K562 (cell line): ENCODE data around the gene TOMM5. TPM values are rescaled to one million over a fixed set of nuclear protein-coding genes. Genes with fewer than 3 reads are reported as not detected.

Experiments
- CGGBP1 ChIP-seq: fragments of 250-450 bp; sonication (Bioruptor Pico); IDR thresholded peaks from 2 replicates; pipeline ENCODE4 v1.9.0; 2021; ENCODE audit warnings: mild to moderate bottlenecking
- CHD2 ChIP-seq: IDR thresholded peaks from 2 replicates; pipeline ENCODE4 v1.6.1; 2011; ENCODE audit warnings: low read depth, low read length
- ERF ChIP-seq: fragments of 450-650 bp; formaldehyde crosslinking; IDR thresholded peaks from 2 replicates; pipeline ENCODE4 v1.4.0; 2020; ENCODE audit warnings: mild to moderate bottlenecking, mixed read lengths
- GABPB2 ChIP-seq: fragments of 250-450 bp; sonication (Bioruptor Pico); conservative IDR thresholded peaks from 2 replicates; pipeline ENCODE4 v1.5.1; 2021; ENCODE audit warnings: mild to moderate bottlenecking
- HSF4 ChIP-seq: fragments of 250-450 bp; sonication (Bioruptor Pico); IDR thresholded peaks from 2 replicates; pipeline ENCODE4 v2.1.2; 2022; ENCODE audit warnings: mild to moderate bottlenecking, moderate library complexity, borderline replicate concordance
- KLF6 ChIP-seq: fragments of 250-450 bp; sonication (Bioruptor Pico); IDR thresholded peaks from 2 replicates; pipeline ENCODE4 v1.4.0; 2020; ENCODE audit warnings: mild to moderate bottlenecking, moderate library complexity, borderline replicate concordance
- MAFG ChIP-seq: fragments of 450-650 bp; conservative IDR thresholded peaks from 2 replicates; pipeline ENCODE4 v1.6.1; 2016; ENCODE audit warnings: missing genetic modification characterization, missing compliant biosample characterization
- MECOM ChIP-seq: fragments of 250-450 bp; sonication (Bioruptor Pico); IDR thresholded peaks from 2 replicates; pipeline ENCODE4 v1.8.0; 2022; ENCODE audit warnings: inconsistent platforms
- NR3C1 ChIP-seq: sonication (generic); formaldehyde crosslinking; IDR thresholded peaks from 2 replicates; pipeline ENCODE4 v1.8.1; 2022; ENCODE audit warnings: missing genetic modification reagents
- PURB ChIP-seq: sonication (generic); formaldehyde crosslinking; IDR thresholded peaks from 2 replicates; pipeline ENCODE4 v1.9.0; 2021; ENCODE audit warnings: low read depth, mild to moderate bottlenecking, missing genetic modification reagents
- SIX5 ChIP-seq, 2 experiments: IDR thresholded peaks; 2 replicates each; pipeline ENCODE4 v1.6.1; 2011; ENCODE audit warnings: low read length in 2 of 2, borderline replicate concordance in 1 of 2, low read depth in 1 of 2, mild to moderate bottlenecking in 1 of 2, moderate library complexity in 1 of 2; ENCODE audit not compliant: insufficient read depth in 1 of 2
- TEAD2 ChIP-seq: fragments of 450-650 bp; IDR thresholded peaks from 2 replicates; pipeline ENCODE4 v1.6.1; 2016; ENCODE audit warnings: missing genetic modification characterization, control low read depth, missing compliant biosample characterization
- ZKSCAN1 ChIP-seq: fragments of 150-350 bp; IDR thresholded peaks from 2 replicates; pipeline ENCODE4 v1.6.1; 2016; ENCODE audit warnings: low read depth, low read length
- ZNF174 ChIP-seq: fragments of 250-450 bp; sonication (Bioruptor Pico); IDR thresholded peaks from 2 replicates; pipeline ENCODE4 v1.4.0; 2020; ENCODE audit warnings: mild to moderate bottlenecking
- ZNF41 ChIP-seq: fragments of 250-450 bp; sonication (Bioruptor Pico); conservative IDR thresholded peaks from 2 replicates; pipeline ENCODE4 v1.4.0; 2020; ENCODE audit warnings: mild to moderate bottlenecking
- polyA plus RNA-seq, 8 experiments: library from polyadenylated mRNA; depleted of rRNA in 4 of 8; stranded (reverse) in 5 of 8; unstranded in 3 of 8; fragments of >200 nt; fragmentation: Nextera tagmentation in 2 of 8; fragmentation: Illumina TruSeq in 1 of 8; extraction: Ambion mirVana in 2 of 8; extraction: Trizol in 1 of 8; gene quantifications; 2 replicates each; pipeline versions ENCODE4 v1.2.1 to v1.2.3, GENCODE V29; 2011 to 2014; ENCODE audit warnings: inconsistent platforms in 1 of 8, missing spikeins in 1 of 8
- total RNA-seq, 7 experiments: library from RNA; depleted of rRNA in 6 of 7; stranded (reverse); fragments of >200 nt in 6 of 7; fragmentation: Illumina TruSeq in 2 of 7; extraction: Trizol in 2 of 7; gene quantifications; 2 replicates each; pipeline versions ENCODE4 v1.2.1 to v1.2.3, GENCODE V29; 2011 to 2021; ENCODE audit warnings: low replicate concordance in 1 of 7
- TF ChIP-seq, protein P1 (sequence below): sonication (generic); formaldehyde crosslinking; IDR thresholded peaks from 2 replicates; pipeline ENCODE4 v1.8.0; 2022; ENCODE audit warnings: mild to moderate bottlenecking, missing genetic modification reagents, borderline replicate concordance
- TF ChIP-seq, protein P2 (sequence below): fragments of 450-650 bp; IDR thresholded peaks from 2 replicates; pipeline ENCODE4 v1.6.1; 2016; ENCODE audit warnings: missing biosample characterization, missing genetic modification characterization
- TF ChIP-seq, protein P3 (sequence below): fragments of 250-450 bp; sonication (Bioruptor Pico); IDR thresholded peaks from 2 replicates; pipeline ENCODE4 v1.4.0; 2020

The TOMM5 gene
- total and polyA plus RNA-seq, 9 of the 15 experiments (the other 6 are each of a cell fraction or from before 2014, with no cell fraction given): 262 to 1,742 (median 496) TPM

DNA sequence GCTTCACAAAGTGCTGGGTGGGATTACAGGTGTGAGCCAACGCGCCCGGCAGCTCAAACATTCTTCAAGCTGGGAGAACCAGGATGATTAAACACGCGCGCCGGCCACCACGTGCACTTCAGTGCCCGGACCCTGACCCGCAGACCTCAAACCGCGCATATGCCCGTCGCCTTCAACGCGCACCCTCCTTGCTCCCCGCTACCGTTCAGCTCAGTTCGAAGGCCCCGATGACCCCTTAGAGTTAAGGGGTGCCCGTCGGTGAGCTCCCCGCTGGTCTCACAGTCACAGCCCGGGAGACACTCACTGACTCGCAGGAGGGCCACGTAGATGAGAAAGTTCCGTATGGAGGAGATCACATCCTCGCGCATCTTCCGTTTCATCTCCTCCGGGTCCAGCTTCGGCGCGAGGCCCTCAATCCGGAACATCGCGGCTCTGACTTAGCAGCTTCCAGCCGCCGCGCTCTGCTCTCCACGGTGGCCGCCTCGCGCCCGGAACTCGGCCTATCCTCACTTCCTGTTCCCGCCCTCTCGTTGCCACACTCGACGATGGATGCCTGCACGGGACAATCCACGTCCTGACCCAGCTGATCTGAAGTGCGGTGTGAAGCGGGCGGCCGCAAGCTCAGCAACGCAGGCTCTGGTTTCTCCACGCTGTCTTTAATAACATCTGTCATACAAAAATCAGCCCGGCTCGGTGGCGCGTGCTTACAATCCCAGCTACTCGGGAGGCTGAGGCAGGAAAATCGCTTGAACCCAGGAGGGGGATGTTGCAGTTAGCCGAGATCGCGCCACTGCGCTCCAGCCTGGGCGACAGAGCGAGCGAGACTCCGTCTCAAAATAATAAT is at the start of gene TOMM5 (continued):
- no peak for TF ChIP-seq GABPB2 (CRISPR knock-in tag)
- TF ChIP-seq, protein P1, sequence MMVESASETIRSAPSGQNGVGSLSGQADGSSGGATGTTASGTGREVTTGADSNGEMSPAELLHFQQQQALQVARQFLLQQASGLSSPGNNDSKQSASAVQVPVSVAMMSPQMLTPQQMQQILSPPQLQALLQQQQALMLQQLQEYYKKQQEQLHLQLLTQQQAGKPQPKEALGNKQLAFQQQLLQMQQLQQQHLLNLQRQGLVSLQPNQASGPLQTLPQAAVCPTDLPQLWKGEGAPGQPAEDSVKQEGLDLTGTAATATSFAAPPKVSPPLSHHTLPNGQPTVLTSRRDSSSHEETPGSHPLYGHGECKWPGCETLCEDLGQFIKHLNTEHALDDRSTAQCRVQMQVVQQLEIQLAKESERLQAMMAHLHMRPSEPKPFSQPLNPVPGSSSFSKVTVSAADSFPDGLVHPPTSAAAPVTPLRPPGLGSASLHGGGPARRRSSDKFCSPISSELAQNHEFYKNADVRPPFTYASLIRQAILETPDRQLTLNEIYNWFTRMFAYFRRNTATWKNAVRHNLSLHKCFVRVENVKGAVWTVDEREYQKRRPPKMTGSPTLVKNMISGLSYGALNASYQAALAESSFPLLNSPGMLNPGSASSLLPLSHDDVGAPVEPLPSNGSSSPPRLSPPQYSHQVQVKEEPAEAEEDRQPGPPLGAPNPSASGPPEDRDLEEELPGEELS: no peak; the same call in 1 of the 2 replicates
- no peak for TF ChIP-seq ZNF174 (CRISPR knock-in tag)
- TF ChIP-seq ZKSCAN1: no peak
- TF ChIP-seq PURB: no peak
- TF ChIP-seq, protein P2, sequence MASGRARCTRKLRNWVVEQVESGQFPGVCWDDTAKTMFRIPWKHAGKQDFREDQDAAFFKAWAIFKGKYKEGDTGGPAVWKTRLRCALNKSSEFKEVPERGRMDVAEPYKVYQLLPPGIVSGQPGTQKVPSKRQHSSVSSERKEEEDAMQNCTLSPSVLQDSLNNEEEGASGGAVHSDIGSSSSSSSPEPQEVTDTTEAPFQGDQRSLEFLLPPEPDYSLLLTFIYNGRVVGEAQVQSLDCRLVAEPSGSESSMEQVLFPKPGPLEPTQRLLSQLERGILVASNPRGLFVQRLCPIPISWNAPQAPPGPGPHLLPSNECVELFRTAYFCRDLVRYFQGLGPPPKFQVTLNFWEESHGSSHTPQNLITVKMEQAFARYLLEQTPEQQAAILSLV (tag): no peak
- TF ChIP-seq MECOM (CRISPR knock-in tag): peak; percentile 26; the same call in 1 of the 2 replicates
- no peak for TF ChIP-seq TEAD2
- TF ChIP-seq HSF4: no peak
- TF ChIP-seq NR3C1: peak; percentile 86; the same call in 1 of the 2 replicates
- 0 out of 2 replicates have a peak, but pooled peaks have one; percentile 21 for TF ChIP-seq KLF6 (CRISPR knock-in tag)
- TF ChIP-seq SIX5 (IDR thresholded peaks at IDR 0.05; ENCODE audit: borderline replicate concordance in 1 of 2, insufficient read depth in 1 of 2, low read depth in 1 of 2, low read length in 2 of 2): no peak; a peak in 1 of 4 replicates
- no peak for TF ChIP-seq ZNF41
- TF ChIP-seq ERF (CRISPR knock-in tag): 0 out of 2 replicates have a peak, but pooled peaks have one; percentile 36
- TF ChIP-seq, protein P3, sequence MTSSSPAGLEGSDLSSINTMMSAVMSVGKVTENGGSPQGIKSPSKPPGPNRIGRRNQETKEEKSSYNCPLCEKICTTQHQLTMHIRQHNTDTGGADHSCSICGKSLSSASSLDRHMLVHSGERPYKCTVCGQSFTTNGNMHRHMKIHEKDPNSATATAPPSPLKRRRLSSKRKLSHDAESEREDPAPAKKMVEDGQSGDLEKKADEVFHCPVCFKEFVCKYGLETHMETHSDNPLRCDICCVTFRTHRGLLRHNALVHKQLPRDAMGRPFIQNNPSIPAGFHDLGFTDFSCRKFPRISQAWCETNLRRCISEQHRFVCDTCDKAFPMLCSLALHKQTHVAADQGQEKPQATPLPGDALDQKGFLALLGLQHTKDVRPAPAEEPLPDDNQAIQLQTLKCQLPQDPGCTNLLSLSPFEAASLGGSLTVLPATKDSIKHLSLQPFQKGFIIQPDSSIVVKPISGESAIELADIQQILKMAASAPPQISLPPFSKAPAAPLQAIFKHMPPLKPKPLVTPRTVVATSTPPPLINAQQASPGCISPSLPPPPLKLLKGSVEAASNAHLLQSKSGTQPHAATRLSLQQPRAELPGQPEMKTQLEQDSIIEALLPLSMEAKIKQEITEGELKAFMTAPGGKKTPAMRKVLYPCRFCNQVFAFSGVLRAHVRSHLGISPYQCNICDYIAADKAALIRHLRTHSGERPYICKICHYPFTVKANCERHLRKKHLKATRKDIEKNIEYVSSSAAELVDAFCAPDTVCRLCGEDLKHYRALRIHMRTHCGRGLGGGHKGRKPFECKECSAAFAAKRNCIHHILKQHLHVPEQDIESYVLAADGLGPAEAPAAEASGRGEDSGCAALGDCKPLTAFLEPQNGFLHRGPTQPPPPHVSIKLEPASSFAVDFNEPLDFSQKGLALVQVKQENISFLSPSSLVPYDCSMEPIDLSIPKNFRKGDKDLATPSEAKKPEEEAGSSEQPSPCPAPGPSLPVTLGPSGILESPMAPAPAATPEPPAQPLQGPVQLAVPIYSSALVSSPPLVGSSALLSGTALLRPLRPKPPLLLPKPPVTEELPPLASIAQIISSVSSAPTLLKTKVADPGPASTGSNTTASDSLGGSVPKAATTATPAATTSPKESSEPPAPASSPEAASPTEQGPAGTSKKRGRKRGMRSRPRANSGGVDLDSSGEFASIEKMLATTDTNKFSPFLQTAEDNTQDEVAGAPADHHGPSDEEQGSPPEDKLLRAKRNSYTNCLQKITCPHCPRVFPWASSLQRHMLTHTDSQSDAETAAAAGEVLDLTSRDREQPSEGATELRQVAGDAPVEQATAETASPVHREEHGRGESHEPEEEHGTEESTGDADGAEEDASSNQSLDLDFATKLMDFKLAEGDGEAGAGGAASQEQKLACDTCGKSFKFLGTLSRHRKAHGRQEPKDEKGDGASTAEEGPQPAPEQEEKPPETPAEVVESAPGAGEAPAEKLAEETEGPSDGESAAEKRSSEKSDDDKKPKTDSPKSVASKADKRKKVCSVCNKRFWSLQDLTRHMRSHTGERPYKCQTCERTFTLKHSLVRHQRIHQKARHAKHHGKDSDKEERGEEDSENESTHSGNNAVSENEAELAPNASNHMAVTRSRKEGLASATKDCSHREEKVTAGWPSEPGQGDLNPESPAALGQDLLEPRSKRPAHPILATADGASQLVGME (CRISPR knock-in tag): 0 out of 2 replicates have a peak, but pooled peaks have one; percentile 48
- no peak for TF ChIP-seq MAFG (tag)
- TF ChIP-seq CHD2: peak; percentile 42; the same call in 1 of the 2 replicates
- TF ChIP-seq CGGBP1 (CRISPR knock-in tag): no peak
